Erythroblast (primary cell): ENCODE data around the gene FAM24A.
"Not testable (repeated sequence)": the region's sequence is repeated elsewhere in the genome, so short reads cannot be mapped to it uniquely, and the experiment has no call there.

Source experiments
- DNase-seq, 2 experiments: peaks; one replicate each; lab custom pipeline; 2025; lab: John Stamatoyannopoulos, UW
- GATA1 ChIP-seq: IDR thresholded peaks from 2 replicates; pipeline ENCODE4 v1.6.1; 2011; ENCODE audit warnings: low read depth, mild to moderate bottlenecking, control low read depth, low read length, moderate library complexity
- POLR2A ChIP-seq: IDR thresholded peaks from 2 replicates; pipeline ENCODE4 v1.6.1; 2011; ENCODE audit warnings: mild to moderate bottlenecking, low read length

FAM24A gene, protein sequence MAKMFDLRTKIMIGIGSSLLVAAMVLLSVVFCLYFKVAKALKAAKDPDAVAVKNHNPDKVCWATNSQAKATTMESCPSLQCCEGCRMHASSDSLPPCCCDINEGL

DNA sequence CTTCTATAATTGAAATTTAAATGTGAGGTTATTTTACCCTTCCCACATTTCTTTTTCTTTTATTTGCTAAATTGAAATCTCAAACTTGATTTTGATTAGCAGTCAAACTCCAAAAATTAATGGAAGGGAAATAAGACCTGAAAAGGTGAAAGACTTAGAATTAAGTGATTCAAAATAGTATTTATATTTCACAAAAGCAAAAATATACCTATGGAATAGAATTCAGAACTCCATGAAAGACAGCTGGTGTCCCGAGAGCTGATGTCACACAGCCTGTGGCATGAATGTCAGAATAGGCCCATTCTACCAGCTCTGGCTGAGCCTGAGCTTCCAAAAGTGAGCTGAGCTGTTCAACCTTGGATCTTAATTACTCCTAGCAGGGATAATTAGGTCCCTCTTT is at the start of gene FAM24A:
TSS of gene FAM24A (plus strand) at position 301 of the 400 bp plus-strand sequence. CDS start 1,025 bp downstream, outside the sequence.
- TF ChIP-seq GATA1 (no peak), POLR2A (no peak)
- DNase-seq = no peak

DNA sequence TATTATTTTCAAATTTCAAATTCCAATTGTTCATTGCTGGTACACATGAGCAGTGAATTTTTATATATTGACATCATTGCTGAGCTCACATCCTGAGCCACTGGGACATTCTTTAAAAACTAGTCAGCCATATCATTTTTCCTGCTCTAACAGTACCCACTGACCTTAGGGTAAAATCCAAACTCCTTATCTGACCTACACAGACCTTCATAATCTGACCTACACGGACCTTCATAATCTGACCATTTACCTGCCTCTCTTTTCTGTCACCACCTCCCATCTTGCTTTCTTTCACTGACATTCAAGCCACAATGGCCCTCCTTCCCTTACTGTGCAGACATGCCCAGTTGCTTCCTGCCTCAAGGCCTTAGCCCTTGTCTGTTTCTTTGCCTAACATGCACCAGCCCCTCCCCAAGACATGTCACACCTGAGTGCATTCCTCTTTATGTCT is 48.7 kb upstream of the FAM24A start:
- DNase-seq = peak; percentile 8 to 49
- no peak for TF ChIP-seq POLR2A
- no peak for TF ChIP-seq GATA1

DNA sequence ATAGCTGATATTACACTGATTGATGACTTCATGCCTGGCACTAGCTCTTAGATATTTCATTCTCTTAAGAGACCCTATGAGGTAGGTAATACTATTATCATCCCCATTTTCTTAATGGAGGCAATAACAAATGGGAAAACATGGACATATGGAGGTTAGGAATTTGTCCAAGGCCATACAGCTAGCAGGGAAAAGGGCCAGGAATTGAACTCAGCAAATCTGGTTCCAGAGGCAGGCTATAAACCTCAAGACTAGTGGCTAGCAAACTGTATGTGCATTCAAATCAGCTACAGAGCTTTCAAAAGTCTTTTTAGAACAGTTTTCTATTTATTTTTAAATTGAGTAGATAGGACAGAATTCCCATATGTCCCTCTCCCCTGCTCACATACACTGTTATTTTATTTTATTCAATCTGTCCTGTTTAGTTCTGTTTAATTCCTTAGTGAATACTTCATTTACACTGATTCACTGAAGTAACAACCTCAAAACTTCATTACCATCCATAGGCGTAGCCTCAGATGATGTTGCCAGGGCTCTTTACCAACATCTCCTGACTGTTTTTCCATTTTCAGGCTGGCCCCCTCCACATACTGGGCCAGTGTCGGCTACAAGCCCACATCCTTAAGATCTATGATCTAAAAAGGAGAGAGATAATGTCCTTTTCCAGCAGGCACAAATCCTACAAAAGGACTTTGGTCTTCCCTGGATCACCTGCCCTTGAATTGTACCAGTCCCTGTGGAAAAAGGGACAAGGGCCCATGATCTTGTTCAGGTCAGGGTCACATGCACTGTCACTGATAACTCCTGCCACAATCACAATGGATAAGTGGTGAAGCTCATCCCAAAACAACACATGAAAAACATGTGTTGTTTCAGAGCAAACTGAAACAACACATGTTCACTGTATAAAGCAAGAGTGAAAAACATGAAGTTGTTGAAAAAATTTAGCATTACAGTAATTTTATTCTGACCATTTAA is 46.9 kb upstream of the FAM24A start:
- no peak for DNase-seq
- TF ChIP-seq GATA1 (no peak), POLR2A (no peak)

DNA sequence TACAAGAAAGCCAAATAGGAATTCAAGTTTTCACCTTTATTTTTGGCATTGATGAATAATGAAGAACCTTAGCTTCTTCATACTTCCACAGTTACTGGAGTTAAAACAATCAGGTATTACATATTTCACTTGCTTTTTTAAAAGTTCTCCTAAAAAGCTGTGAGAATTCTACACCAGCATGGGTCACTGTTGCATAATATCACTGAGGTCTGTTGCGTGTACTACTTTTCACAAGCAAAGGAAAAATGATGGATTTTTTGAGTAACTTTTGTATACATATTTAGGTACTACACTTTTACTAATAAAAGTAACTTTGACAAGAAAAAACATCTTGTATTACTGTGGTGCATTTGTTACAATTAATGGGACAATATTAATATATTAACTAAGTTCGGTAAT is 46.2 kb upstream of the FAM24A start:
- TF ChIP-seq GATA1 = no peak
- TF ChIP-seq POLR2A = no peak
- DNase-seq = no peak

DNA sequence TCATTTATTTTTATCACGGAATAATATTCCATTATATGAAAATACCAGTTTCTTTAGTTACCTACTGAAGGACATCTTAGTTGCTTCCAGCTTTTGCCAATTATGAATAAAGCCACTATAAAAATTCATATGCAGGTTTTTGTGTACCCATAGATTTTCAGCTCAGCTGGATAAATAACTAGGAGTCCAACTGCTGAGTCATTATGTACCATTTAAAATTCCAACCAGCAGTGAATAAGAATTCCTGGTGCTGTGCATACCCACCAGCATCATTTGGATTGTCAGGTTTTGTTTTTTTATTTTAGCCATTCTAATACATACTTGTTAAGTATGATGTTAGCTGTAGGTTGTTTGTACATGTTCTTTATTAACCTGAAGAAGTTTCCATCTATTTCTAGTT is 45.5 kb upstream of the FAM24A start:
- TF ChIP-seq POLR2A = no peak
- TF ChIP-seq GATA1 = no peak
- DNase-seq = no peak

DNA sequence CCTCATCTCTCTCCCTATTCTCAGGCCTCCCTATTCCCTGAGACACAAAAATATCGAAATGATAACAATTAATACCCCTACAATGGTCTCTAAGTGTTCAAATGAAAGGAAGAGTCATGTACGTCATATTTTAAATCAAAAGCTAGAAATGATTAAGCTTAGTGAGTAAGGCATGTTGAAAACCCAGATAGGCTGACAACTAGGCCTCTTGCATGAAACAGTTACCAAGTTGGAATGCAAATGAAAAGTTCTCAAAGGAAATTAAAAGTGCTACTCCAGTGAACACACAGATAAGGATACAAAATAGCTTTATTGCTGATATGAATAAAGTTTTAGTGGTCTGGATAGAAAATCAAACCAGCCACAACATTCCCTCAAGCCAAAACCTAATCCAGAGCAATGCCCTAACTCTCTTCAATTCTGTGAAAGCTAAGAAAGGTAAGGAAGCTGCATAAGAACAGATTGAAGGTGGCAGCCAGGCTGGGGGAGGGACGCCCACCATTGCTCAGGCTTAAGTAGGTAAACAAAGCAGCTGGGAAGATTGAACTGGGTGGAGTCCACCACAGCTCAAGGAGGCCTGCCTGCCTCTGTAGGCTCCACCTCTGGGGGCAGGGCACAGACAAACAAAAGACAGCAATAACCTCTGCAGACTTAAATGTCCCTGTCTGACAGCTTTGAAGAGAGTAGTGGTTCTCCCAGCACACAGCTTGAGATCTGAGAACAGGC is 43.5 kb upstream of the FAM24A start:
- DNase-seq = not testable (repeated sequence)

DNA sequence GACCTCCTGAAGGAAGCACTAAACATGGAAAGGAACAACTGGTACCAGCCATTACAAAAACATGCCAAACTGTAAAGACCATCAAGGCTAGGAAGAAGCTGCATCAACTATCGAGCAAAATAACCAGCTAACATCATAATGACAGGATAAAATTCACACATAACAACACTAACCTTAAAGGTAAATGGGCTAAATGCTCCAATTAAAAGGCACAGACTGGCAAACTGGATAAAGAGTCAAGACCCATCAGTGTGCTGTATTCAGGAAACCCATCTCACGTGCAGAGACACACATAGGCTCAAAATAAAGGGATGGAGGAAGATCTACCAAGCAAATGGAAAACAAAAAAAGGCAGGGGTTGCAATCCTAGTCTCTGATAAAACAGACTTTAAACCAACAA is 41.6 kb upstream of the FAM24A start:
- not testable (repeated sequence) for DNase-seq

DNA sequence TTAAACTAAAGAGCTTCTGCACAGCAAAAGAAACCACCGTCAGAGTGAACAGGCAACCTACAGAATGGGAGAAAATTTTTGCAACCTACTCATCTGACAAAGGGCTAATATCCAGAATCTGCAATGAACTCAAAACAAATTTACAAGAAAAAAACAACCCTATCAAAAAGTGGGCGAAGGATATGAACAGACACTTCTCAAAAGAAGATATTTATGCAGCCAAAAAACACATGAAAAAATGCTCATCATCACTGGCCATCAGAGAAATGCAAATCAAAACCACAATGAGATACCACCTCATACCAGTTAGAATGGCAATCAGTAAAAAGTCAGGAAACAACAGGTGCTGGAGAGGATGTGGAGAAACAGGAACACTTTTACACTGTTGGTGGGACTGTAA is 38.5 kb upstream of the FAM24A start:
- DNase-seq = not testable (repeated sequence)

DNA sequence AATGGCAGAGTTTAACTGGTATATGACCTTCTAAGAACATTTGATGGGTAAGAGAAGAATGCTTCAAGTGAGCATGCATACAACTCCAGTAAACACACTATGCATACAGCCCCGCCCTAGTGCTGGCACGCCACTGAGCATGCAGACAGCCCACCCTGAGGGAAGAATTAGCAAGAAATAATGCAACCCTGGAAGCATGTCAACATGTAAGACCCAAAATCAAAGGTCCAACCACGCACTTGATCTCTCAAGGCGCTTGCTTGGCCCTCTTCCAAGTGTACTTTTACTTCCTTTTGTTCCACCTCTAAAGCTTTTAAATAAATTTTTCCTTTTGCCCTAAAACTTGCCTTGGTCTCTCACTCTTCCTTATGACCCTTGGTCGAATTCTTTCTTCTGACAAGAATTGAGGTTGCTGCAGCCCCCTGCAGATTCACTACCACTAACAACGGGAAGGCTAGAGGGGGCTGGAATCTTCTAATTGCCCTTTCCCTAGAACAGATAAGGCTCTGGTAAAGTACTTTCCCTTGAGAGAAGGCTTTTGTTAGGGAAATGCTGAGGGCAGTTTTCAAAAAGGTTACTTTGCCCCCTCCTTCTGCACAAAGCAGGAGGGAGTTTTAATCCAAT is 34.5 kb upstream of the FAM24A start:
- peak; percentile 14 to 15 for DNase-seq

DNA sequence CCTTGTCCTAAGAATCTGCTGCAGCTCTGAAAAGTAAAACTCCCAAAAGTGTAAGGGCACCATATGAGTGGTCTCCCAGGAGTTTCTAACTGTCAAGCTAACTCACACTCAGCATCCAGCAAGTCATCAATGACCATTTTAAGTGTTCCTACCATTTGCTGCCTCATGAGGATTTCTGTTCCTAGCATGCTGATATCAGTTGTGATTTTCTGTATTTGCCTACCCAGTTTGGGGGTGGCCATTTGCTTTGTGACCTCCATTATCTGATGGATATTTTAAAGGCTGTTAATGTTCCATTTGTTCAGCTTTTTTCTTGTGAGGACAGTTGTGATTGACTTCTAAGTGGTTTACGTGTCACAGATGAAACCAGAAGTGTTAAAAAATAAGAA is 33.9 kb upstream of the FAM24A start:
- no peak for TF ChIP-seq GATA1
- TF ChIP-seq POLR2A = no peak
- DNase-seq = peak; percentile 9 to 14

More for the DNA sequence above, 34.5 kb upstream of the FAM24A start:
- no peak for TF ChIP-seq POLR2A
- no peak for TF ChIP-seq GATA1

DNA sequence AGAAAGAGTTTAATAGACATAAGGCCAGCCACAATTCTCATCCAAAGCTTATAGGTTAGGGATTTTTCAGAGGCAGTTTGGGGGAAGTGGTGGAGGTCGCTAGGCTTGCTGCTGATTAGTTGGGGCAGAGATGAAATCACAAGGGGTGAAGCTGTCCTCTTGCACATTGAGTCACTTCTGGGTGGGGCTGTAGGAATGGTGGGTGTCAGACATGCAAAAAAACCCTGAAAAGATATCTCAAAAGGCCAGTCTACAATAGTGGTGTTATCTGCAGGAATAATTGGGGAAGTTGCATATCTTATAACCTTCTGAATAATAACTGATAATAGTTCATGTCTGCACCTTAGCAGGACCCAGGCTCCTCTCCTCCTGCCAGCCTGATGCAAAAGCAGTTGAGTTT is 33.1 kb upstream of the FAM24A start:
- DNase-seq = peak; percentile 73 to 91
- no peak for TF ChIP-seq POLR2A
- no peak for TF ChIP-seq GATA1

DNA sequence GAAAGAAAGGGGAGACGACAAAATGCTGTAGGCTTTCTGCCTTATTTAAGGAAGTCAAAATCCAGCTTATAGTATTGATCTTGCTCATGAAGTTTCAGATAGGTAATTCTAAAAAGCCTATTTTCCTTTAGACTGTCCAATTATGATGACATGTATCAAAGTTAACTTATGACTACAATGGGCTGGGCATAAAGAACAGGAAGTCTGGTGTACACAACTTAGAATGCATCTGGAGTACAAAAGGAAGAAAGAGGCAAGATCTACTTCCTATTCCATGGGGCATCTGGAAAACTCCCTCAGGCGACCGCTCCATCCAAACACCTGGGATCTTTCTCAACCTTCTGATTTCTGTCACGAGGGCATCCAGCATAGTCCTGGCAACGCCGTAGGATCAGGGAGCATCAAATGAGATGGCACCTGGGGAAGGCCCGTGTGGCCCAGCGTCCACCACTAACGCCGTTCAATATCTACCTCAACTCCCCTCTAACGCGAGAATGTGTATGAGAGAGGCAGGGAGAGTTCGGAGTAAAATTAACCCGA is 31.5 kb upstream of the FAM24A start:
- DNase-seq = no peak
- no peak for TF ChIP-seq GATA1
- TF ChIP-seq POLR2A = no peak
